ENCODE measurements around the gene TRPM8.

TRPM8 gene

DNA sequence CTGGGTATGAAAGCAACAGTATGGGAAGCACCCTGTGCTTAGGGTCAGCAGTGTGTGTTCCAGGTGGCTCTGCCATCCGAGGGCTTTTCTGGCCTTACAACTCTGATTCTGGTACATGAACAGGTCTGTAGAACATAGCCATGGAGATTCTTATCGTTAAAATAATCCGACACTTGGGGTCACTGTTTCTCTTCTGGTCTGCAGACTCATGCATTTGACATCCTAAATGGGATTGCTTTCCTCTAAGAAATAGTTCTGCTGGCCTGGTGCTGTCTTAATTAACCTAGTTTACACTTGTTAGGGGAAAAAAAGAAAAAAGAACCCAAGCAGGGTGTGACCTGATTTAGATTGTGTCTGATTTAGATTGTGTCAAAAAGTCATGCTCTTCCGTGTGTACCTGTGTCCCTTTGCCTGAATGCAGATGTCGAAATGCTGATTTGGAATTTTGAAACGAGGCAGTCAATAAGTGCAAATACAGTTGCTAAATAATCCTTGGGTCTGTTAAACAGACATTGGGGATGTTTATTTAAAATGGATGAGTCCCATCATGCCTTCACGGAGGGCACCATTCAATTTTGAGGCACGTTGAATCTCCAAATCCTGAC is 59.6 kb downstream of the TRPM8 start:
- peak; percentile 56 for DNase-seq

DNA sequence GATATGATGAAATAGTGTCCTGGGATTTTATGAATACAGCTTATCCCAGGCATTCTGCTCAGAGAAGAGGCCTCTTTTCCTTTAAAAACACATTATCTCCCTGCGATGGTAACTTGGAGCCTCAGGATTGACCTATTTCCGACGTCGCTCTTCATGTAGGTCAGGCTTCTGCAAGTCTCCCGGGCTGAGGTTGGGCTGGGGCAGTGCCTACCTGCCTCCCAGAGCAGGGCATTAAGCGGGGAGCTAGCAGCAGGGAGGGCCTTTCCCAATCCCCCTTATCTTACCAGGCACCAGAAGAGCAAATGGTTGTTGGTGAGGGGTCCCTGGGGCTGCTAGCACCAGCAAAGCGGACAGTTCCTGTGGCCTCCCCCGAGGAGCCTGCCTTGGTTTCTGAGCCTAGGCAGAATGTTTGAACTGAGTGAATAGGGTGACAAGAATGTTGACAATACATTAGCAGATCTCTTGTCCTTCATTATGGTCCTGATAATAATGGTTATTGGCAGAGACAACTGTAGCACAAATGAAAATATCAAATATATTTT is 60.2 kb downstream of the TRPM8 start:
- no peak for DNase-seq

DNA sequence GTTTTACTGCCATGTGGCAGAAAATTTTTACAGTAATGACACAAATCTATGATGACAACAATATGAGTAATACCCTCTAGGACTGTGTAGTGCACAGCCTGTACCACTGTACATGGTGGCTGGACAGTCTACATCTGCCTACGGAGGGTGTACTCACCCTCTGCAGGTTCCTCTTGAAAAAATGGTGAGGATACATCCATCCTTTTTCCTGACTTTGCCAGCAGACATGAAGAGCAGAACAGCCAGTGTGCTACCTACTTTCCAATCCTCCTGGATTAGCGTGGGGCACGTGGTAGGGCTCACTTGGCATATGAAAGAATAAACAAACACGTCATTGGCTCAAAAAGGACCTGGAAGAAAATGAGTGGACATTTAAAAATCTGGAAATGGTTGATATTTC is 62.6 kb downstream of the TRPM8 start:
- DNase-seq: no peak

DNA sequence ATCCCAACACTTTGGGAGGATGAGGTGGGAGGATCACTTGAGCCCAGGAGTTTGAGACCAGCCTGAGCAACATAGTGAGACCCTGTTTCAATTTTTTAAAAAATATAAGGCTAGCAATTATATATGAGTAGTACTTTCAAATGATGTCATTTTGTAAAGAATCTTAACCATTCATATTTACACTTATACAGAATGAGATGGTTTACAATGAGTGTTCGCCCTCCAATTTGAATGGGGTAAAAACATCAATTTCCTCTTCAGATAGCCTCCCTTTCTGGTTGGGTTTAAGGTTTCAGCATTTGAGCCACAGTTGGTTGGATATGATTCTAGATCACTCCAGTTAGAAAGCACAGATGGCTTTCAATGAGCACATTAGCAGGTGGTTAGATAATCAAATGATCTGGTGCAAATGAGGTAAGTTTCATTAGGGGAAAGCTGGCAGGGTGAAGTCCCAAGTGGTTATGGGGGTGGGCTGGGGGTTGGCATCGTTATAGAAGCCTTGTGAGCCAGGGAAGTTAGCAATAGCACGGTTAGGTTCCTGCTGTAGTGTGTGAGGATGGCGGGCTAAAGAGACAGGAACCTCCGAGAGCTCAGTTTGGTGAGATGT is 63.9 kb downstream of the TRPM8 start:
- no peak for DNase-seq

DNA sequence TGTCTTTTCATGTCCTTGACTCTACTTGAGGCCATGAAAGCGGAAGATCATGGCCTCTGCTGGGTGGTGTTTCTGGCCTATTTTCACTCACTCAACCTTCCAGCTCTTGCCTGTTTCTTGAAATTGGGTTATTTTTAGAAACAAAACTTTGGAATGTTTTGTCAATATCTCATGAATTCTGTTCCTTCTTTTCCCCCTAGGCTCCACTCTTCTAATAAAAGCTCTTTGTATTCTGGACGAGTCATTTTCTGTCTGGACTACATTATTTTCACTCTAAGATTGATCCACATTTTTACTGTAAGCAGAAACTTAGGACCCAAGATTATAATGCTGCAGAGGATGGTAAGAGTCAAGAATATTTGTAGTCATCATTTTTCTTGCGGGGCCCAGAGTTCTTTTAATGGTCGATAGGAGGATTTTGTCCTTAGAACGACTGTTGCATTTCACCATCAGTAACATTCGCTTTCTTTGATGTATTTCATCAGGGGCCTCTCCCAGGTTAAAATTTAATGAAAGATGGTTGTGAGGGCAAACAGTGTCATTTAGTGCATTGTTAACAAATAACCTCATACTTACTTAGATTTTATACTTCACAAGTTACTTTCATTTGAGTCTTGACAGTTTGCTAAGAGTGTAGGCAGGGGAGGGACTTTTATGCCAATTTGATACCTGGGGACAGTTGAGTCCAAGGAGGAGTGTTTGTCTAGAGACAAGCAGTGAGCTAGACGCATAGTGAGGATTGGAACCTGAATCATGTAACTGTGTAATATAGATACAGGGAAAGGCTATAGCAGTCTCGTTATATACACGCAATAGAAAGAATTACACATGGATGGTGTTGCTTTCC is 64.6 kb downstream of the TRPM8 start:
- DNase-seq: no peak

DNA sequence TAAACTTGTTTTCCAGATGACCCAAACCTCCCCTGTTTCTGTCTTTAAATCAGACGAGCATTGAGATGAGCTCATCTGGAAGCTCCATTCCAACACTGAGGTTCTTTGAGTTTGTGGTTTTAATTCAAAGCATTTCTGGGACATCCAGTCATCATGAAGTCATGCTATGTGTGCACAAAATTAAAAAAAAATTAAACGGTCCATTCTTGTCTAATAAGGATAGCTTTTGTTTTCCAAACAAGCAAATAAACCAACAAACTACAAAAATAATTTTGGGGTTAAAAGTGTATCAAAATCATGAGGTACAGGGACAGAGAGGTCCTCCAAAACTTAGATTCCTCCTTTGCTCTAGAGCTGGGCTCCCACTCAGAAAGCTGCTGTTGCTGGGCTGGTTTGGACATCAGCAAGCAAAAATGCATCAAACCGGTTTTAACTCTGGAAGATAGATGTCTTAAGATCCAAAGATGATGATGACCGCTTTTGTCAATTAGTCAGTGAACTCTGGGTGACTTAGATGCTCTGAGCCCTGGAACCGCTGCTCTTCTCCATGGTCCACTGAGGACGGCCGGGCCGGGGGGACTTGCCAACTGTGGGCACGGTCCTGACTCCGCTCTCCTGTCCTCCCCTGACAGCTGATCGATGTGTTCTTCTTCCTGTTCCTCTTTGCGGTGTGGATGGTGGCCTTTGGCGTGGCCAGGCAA is 65.4 kb downstream of the TRPM8 start:
- DNase-seq: peak; percentile 69

DNA sequence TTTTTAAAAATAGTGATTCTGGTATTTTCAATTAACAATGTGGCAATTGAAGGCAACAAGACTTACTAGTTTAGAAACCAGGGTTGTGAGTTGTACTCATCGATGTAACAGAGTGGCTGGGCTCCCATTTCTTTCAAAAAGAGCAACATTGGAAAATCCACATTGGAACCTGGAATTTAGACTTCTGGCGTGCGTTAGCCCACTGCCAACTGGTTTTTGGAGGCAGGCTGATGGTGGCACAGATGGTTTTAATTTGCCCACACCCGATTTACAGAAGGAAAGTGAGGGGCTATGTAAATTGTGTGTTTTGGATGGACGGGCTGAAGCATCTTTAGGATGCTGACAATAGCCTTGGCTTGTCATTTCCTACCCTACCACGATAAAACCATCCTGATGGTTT is 66.3 kb downstream of the TRPM8 start:
- DNase-seq: no peak

DNA sequence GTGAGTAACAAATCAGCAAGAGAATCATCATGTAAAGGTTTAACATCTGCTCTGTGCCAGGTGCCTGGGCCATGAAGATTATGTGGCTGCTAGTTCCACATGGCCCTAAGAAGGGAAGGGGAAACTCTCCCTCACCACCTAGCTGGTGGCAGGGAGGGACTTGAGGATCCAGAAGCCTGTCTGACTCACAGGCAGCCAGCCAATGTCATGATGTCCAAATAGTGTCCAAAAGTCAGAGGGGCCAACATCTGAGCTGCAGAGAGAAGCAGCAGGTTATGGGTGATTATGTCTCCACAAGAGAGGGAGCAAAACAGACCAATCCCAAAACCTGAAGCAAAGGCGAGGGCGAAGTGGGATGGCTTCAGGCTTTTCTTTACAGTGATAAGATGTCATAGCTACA is 71.4 kb downstream of the TRPM8 start:
- DNase-seq: no peak

DNA sequence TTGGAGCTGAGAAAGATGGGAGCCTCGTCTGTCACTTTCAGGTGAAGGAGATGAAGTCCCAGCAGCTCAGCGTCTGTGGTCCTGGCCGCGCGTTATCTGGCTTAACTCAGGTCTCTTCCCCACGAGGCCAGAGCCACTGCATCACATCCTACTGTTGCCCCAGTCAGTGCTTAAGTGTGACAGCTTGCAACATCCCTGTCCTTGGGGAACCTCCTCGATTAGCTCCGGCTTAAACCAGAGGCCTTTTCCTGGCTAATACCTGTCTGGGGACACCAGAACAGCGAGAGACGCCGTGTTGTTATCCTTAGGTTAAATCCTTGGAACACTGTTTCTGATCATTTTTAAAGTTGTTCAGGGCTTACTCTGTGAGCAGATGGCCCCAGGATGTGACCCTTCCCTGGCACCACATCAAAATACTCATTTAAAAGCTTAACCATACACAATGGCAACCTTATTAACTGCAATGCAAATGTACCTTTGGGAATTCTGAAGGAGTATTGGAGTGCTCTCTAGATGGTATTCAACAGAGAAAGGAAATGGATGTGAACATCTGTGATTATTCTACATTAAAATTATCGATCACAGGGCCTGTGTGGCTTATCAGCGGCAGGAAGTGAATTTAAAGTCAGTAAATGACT is 72.2 kb downstream of the TRPM8 start:
- DNase-seq: no peak

DNA sequence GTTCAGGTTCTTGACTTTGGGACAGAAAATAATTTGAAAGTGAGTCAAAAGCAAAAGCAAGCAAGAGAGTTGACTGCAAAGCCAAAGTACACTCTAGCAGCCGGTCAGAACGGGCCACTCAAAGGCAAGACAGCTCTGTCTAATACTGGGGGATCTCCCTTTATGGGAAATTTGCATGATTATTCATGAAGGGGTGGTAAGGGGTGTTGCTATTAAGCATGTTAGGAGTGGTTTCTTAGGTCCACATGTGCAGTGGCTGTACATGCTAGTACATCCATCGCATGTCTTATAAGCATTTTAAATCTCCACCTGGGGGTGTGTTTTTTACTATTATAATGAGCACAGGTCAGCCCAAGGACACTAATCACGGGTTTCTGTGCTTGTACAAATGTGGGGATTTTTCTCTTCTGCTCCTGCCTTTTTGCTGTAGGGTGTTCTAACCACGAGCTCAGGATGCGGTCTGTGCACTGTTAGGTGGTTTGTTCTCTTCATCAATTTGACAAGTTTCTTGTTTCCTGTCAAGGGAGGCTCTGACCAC is 73.2 kb downstream of the TRPM8 start:
- DNase-seq: no peak

DNA sequence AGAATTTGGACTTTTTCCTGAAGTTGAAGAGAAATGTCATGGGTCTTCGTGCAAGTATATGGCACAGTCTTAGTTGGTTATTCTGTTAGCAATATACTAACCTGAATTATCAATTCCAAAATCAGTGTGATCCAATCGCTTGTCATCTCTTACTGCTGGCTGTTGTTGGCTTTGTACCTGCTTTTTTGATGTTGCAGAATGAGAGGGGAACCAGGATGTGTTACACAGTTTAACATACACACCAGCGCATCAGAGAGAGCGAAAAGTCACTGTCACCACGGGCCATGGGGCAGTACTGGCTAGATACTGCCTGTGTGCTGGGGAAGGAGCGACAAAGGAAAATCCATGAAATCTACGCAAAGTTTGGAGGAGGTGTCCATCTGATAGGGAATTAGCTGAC is 74.0 kb downstream of the TRPM8 start:
- DNase-seq: no peak

DNA sequence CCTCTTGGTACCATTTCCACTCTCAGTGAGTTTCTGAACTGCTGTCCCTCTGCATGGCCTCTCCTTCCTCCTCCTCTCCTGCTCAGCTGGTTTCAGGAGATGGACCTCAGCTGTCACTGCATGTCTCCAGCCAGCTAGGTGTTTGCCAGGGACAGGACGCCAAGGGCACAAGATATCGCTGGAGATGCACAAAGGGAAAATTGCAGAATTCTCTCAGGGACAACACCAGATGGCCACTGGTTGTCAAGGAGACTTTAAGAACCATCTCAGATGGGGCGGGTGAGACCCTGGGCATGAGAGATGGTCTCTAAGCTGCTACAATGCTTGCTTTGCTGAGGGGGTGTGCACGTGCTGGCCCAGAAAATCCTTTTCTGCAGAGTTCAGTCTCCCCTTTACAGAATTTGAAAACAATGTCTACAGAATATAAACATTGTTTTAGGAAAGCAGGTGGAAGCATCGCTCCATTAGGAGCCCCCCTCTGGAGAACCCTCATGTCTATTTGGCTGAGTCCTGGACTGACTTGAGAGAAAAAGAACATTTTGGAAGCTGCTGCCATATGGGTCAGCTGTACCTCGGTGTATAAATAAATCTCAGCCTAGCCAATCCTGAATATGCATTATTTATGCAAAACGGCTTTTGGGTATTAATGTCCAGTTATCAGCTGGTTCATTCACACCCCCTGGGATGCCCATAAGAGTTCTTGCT is 75.5 kb downstream of the TRPM8 start:
- DNase-seq: no peak

DNA sequence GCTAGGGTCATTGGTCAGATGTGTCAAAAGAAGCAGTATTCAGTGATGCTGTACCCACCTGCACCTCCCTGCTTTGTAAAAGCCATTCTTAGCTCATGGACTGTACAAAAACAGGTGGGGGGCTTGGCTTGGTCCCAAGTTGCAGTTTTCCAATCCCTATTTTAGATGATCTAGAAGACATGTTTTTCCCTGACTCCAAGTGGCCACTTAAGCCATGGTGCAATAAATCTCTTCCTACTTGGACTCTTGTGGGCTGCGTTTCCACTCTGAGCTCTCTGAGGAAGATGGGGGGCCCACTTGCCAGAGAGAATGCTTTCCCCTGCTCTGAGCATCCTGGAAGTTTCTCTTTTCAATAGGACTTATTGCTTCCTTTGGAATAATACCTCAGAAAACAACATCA is 76.3 kb downstream of the TRPM8 start:
- DNase-seq: no peak

DNA sequence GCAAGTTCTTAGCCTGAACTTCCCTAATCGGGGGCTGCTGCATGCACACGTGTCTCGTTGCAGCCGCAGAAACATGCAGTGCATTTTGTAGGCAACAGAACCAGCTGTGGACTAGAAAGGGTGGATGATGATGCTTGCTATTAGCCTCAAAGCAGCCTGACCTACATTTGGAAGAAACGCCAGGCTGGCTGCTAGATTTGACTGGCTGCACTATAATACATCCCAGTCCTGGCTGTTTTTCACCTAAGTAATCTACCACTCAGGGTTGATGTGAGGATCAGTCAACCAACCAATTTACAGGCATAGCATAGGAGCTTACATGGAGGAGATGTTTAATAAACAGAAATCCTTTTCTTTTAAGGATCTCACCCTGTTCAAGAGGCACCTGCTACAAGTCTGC is 77.0 kb downstream of the TRPM8 start:
- no peak for DNase-seq

DNA sequence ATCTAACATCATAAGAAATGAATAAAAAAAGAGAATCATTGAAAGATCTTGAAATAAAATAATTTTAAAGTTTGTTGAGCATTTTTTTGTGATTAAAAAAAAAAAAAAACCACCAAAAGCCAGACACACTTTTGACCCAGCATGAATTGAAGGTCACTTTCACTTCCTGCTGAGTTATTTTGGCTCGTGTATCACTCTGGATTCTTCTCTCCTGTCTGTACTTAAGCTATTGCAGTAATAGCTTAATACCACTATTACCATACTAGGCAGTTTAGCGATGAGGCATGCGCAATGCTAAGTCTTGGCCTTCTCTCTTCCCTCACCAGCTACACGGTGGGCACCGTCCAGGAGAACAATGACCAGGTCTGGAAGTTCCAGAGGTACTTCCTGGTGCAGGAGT is 78.8 kb downstream of the TRPM8 start:
- no peak for DNase-seq

DNA sequence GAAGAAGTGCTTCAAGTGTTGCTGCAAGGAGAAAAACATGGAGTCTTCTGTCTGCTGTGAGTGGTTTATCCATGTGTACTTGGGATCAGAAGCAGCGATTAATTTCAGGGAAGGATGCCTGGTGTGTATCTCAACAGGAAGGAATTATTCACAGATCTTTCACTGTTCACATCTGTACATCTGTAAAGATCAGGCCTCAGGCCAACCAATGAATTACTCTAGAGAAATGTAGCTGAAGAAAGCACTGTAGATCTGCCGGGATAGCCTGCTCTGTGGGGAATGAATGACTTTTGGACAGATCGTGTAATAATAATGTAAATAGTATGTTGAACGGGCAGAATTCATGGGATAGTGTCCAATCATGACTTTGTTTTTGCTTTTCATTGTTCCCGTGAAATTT is 79.3 kb downstream of the TRPM8 start:
- DNase-seq: no peak

DNA sequence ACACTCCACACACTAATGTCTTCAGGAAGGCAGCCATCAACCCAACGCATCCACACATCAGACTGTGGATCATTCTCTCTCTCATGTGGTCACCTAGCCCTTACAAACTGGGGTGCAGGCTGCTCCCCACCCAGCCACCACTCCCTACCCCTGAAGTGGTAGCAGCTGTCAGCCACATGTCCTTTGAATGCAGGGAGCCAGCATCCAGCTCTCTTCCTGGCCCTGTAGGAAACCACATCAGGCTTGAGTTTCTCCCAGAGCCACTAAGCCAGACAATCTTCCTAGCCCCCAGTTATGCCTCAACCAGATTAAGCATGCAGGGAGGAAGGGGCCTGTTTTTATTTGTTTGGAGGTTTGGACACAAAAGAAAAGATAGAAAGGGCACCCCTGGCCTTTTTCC is 80.5 kb downstream of the TRPM8 start:
- no peak for DNase-seq

DNA sequence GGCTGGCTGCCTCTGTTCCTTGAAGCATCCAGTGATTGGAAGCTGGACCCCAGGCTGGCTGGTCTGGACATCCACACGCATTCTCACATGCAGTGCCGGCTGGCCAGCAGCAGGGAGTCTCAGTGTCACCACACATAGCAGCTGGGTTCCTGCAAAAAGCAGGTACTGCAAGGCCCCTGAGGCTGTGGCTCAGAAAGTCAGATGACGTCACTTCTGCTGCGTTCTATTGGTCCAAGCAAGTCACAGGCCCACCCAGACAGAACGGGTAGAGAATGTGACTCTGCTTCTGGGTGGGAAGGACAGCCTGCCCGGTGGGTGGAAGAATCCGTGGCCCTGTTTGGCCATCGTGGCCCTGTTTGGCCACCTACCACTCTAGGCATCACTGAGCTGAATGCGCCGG is 82.0 kb downstream of the TRPM8 start:
- DNase-seq: no peak

DNA sequence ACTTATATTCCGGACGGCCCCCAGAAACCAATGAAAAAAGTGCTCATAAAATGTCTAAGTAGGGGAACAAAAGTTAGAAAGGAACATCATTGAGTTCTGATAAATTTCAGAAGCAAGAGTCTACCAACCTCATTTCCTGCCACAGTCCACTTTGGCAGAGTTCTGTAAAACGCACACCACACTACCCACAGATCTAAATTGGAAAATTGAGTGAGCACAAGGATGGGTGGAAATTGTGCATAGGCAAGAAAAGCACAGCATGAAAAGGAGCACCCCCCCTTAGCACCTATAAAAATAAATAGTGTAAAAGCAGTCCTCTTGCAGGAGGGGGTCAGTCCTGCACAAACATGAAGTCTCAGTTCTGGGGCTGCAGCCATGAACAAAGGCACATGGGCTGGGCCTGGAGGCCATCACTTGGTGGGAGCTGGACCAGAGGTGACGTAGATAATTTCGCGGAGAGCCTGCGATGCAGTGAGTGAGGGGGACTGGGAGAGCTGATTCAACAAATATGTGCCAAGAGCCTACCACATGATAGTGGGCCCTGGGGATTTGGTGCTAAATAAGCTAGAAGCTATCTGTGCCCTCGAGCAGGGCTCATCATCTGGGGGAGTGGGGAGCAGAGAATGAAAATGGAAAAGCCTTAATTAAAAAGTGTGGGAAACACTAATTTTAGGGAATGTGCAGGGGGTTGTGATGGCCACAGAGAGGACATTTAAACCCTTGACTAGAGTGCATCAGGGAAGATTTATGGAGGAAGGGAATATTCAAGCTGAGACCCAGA is 84.4 kb downstream of the TRPM8 start:
- no peak for DNase-seq

DNA sequence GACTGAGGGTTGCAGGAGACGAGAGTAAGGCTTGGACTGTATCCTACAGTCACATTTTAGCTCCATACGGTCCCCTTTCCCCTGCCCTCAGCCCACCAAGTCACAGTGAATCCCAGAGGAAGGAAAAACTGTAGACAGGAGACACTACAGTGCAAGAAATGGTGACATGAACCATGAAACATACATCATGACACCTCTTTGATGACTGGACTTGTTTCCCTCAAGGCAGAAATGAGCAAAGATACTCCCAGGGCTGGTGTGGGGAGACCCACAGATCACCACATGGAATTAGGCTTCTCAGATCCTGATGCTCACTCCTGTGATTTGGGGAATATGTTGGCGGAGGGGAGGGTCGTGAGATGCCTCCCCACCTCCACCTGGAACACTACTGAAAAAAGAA is 85.1 kb downstream of the TRPM8 start:
- no peak for DNase-seq

DNA sequence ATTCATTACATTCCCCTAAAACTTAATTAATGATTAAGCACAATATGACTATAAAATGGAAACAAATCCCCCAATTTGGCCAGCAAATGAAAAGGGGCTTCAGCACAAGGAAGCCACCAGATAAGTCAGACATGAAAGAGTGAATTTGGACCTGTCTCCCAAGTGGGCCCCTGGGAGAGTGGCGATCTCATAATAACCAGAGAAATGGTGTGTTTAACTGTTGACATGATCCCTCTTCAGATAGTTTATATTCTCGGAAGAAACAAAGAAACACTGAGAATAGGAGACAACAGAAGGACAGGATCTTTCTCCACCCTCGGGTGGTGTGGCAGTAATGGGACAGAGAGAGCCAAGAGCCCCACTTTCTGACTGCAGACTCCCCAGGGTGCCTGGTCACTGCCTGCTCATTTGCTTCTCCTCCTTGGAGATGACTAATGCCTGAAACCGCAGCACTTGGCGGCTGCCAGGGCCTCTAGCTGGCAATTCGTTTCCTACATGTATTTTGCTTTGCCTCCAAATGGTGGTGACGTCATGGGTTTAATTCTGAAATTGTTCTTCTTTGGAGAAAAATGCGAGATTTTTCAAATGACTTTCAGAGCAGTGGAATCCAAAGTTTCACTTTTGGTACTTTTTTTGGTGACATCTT is 86.9 kb downstream of the TRPM8 start:
- DNase-seq: peak; percentile 89
